WERI-Rb-1 (cell line): ENCODE measurements around the gene C16orf96.
A peak's percentile ranks its signal among the peaks of the same experiment; 100 is the strongest.

Source experiments
- DNase-seq: peaks from one replicate; pipeline ENCODE4 v3.0.0-alpha.2; 2020
- H3K27ac ChIP-seq: fragments of 250-450 bp; sonication (Bioruptor Pico); 2 replicates; pipeline ENCODE4 v1.5.1; 2020; ENCODE audit warnings: mild to moderate bottlenecking, moderate library complexity
- H3K27me3 ChIP-seq: fragments of 250-450 bp; sonication (Bioruptor Pico); 2 replicates; pipeline ENCODE4 v1.5.1; 2021; ENCODE audit warnings: mild to moderate bottlenecking, low read depth, moderate library complexity; ENCODE audit not compliant: insufficient read depth, severe bottlenecking
- H3K36me3 ChIP-seq: fragments of 250-450 bp; sonication (Bioruptor Pico); 2 replicates; pipeline ENCODE4 v1.5.1; 2020; ENCODE audit warnings: mild to moderate bottlenecking, moderate library complexity
- H3K4me3 ChIP-seq: 2 replicates; pipeline ENCODE4 v1.5.1; 2011; ENCODE audit warnings: low read depth, mild to moderate bottlenecking, control low read depth, low read length
- H3K9me3 ChIP-seq: fragments of 250-450 bp; sonication (Bioruptor Pico); 2 replicates; pipeline ENCODE4 v1.5.1; 2021; ENCODE audit warnings: mild to moderate bottlenecking, moderate library complexity; ENCODE audit not compliant: severe bottlenecking
- CTCF ChIP-seq: IDR thresholded peaks from 2 replicates; pipeline ENCODE4 v1.5.1; 2011; ENCODE audit warnings: low read depth, mild to moderate bottlenecking, control low read depth, inconsistent platforms, low read length

Gene C16orf96

GRCh38 chr16:4574919-4575705, 19.0 kb downstream of the C16orf96 start:
- Histone ChIP-seq H3K27me3 (no peaks in the 10 kb centered on the region), H3K27ac (no peak overlapping the region), H3K9me3 (no peaks in the 10 kb centered on the region), H3K36me3 (no peaks in the 10 kb centered on the region), H3K4me3 (no peak overlapping the region)
- TF ChIP-seq CTCF: peak; percentile 59
- peak; percentile 39 for DNase-seq

GRCh38 chr16:4576008-4576407, 19.9 kb downstream of the C16orf96 start:
- no peaks in the 10 kb centered on the region for H3K36me3 ChIP-seq
- H3K4me3 ChIP-seq: no peak overlapping the region
- H3K27ac ChIP-seq: no peak overlapping the region
- no peak for DNase-seq
- no peaks in the 10 kb centered on the region for H3K9me3 ChIP-seq
- H3K27me3 ChIP-seq: no peaks in the 10 kb centered on the region
- TF ChIP-seq CTCF: no peak

- TF ChIP-seq CTCF: no peak
- H3K27me3 ChIP-seq: no peaks in the 10 kb centered on the region
- H3K4me3 ChIP-seq: no peak overlapping the region
- no peak for DNase-seq
- H3K36me3 ChIP-seq: no peaks in the 10 kb centered on the region
- H3K9me3 ChIP-seq: no peaks in the 10 kb centered on the region
- H3K27ac ChIP-seq: no peak overlapping the region
Observed at GRCh38 chr16:4578961-4579530, 22.9 kb downstream of the C16orf96 start.

- no peaks in the 10 kb centered on the region for H3K27me3 ChIP-seq
- H3K27ac ChIP-seq: no peak overlapping the region
- no peak overlapping the region for H3K4me3 ChIP-seq
- no peak for TF ChIP-seq CTCF
- H3K9me3 ChIP-seq: no peaks in the 10 kb centered on the region
- H3K36me3 ChIP-seq: no peaks in the 10 kb centered on the region
- DNase-seq: no peak
Observed at GRCh38 chr16:4580250-4580649, 24.1 kb downstream of the C16orf96 start.

- Histone ChIP-seq H3K4me3 (no peak overlapping the region), H3K36me3 (no peaks in the 10 kb centered on the region), H3K27ac (no peak overlapping the region), H3K27me3 (no peaks in the 10 kb centered on the region), H3K9me3 (no peaks in the 10 kb centered on the region)
- no peak for DNase-seq
- TF ChIP-seq CTCF: no peak
Observed at GRCh38 chr16:4583906-4584305, 27.8 kb downstream of the C16orf96 start.
